Measurements from ENCODE around the gene TAF11L10.
"Not testable (repeated sequence)": the region's sequence is repeated elsewhere in the genome, so short reads cannot be mapped to it uniquely, and the experiment has no call there.

The TAF11L10 gene

DNA sequence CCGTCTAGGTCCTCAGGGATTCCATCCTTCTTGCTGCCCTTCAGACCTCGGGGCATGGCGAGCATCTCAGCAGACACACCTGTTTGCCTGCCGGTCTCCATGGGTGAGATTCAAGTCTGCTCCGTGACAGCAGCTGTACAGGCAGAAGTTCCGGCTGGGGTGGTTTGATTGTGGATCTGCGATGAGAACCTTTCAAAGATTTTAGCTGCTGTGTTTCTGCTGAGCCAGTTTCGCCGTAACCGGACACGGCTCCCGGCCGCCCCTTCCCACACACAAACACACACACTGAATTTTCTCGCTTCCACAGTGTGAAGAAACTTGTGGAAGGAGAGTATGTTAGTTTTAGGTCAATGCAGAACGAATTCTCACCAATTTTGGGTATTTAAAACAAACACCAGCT is at the start of gene TAF11L10:
Gene TAF11L10 (minus strand): TSS at position 101 of the 400 bp plus-strand sequence.
- DNase-seq, result not testable (repeated sequence)

- no peak for DNase-seq
Measured at GRCh38 chr5:17634160-17634559, 36.5 kb upstream of the TAF11L10 start, which contains the start of gene TAF11L14. TSS of gene TAF11L14 (plus strand) at chr5:17634460.

DNA sequence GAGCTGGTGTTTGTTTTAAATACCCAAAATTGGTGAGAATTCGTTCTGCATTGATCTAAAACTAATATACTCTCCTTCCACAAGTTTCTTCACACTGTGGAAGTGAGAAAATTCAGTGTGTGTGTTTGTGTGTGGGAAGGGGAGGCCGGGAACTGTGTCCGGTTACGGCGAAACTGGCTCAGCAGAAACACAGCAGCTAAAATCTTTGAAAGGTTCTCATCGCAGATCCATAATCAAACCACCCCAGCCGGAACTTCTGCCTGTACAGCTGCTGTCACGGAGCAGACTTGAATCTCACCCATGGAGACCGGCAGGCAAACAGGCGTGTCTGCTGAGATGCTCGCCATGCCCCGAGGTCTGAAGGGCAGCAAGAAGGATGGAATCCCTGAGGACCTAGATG is 34.2 kb upstream of the TAF11L10 start, which contains the start of gene TAF11L13:
Gene TAF11L13 (plus strand): TSS at position 301 of the 400 bp plus-strand sequence.
- not testable (repeated sequence) for DNase-seq

DNA sequence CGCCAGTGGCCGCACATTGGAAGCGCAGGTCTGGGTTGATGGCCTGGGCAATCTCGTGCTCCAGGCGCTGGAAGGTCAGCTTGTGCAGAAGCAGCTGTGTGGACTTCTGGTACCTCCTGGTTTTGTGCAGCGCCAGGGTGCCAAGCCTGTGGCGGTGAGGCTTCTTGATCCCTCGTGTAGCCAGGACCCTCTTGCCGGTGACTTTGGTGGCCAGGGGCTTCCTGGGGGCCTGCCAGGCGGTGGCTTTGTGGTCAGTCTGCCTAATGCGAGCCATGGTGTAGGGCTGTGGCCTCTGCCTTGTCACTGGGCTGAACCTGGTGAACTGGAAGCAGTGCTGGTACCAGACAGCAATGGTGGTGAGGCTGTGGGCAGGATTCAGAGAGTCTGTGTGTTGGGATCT is 28.1 kb upstream of the TAF11L10 start:
- DNase-seq, result no peak

DNA sequence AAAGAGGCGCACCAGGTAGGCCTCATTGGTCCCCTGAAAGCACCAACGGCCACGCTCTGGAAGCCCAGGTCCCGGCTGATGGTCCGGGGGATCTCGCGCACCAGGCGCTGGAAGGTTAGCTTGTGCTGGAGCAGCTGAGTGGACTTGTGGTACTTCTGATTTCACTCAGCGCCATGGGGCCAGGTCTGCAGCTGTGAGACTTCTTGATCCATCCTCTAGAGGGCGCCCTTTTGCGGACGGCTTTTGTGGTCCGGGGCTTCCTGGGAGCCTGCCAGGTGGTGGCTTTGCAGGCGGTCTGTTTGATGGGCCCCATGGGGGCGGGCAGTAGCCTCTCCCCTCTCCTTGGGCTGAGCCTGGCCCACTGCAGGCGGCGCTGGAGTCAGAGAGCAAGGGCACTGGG is 23.0 kb upstream of the TAF11L10 start:
- DNase-seq, result no peak

- DNase-seq, result no peak
Measured at GRCh38 chr5:17619354-17619753, 21.7 kb upstream of the TAF11L10 start.

- DNase-seq, result no peak
Measured at GRCh38 chr5:17614872-17615605, 17.4 kb upstream of the TAF11L10 start.

DNA sequence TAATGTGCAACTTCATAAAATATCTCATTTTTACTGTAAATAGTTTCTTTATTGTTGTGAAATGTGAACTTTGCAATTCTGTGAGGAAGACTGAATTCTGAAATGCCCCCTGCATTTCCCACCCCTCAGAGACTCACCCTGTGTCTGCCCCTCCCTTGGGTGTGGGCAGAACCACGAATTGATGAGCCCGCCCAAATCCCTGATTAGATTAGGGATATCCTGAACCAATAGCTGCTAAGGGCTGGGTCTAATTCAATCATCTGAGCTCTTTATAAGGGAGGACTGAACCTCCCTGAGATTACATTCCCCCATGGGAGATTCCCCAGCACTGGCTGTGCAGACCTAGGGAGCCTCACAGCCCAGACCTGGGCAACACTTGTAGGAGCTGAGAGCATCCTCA is 12.5 kb upstream of the TAF11L10 start, which contains the start of gene TAF11L12:
Gene TAF11L12 (plus strand): TSS at position 301 of the 400 bp plus-strand sequence.
- not testable (repeated sequence) for DNase-seq

DNA sequence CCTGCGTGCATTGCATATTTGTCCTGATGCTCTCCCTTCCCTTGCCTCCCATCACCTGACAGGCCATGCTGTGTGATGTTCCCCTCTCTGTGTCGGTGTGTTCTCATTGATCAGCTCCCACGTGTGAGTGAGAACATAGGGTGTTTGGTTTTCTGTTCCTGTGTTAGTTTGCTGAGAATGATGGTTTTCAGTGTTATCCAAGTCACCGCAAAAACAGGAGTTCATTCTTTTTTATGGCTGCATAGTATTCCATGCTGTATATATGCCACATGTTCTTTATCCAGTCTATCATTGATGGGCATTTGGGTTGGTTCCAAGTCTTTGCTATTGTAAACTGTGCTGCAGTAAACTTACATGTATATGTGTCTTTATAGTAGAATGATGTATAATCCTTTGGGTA is 9.8 kb upstream of the TAF11L10 start:
- DNase-seq, result not testable (repeated sequence)

DNA sequence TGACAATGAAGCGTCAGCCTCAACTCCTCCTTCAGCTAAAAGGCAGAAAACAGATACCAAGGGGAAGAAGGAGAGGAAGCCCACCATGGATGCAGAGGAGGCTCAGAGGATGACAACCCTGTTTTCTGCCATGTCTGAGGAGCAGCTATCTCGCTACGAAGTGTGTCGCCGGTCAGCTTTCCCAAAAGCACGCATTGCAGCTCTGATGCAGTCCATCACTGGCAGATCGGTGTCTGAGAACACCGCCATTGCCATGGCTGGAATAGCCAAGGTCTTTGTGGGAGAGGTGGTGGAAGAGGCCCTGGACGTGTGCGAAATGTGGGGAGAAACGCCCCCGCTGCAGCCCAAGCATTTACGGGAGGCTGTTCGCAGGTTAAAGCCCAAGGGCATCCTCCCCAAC is 7.3 kb upstream of the TAF11L10 start:
- no peak for DNase-seq

GRCh38 chr5:17603880-17604279 is 6.3 kb upstream of the TAF11L10 start, which contains the start of gene TAF11L11:
TSS of gene TAF11L11 (plus strand) at chr5:17604183.
- DNase-seq, result not testable (repeated sequence)

GRCh38 chr5:17594255-17594654 is 3.4 kb downstream of the TAF11L10 start, which contains the start of gene TAF11L9:
TSS of gene TAF11L9 (minus strand) at chr5:17594394.
- not testable (repeated sequence) for DNase-seq

GRCh38 chr5:17590860-17591259 is 6.8 kb downstream of the TAF11L10 start, which contains the start of gene TAF11L8:
TSS of gene TAF11L8 (minus strand) at chr5:17590960.
- not testable (repeated sequence) for DNase-seq

- not testable (repeated sequence) for DNase-seq
Measured at GRCh38 chr5:17585658-17586057, 12.0 kb downstream of the TAF11L10 start, which contains the start of gene TAF11L7. TSS of gene TAF11L7 (minus strand) at chr5:17585758.
